GM10266 (cell line): ENCODE results near the gene HOXA5.

Source experiments
- DNase-seq: peaks from one replicate; pipeline ENCODE4 v3.0.0; 2012; ENCODE audit errors: extremely low spot score
- TF ChIP-seq, protein P1 (sequence below): IDR thresholded peaks from 2 replicates; pipeline ENCODE4 v1.5.1; 2012; ENCODE audit warnings: mild to moderate bottlenecking, low read depth; ENCODE audit not compliant: control insufficient read depth, insufficient read depth; ENCODE audit errors: missing control alignments

Gene HOXA5

DNA sequence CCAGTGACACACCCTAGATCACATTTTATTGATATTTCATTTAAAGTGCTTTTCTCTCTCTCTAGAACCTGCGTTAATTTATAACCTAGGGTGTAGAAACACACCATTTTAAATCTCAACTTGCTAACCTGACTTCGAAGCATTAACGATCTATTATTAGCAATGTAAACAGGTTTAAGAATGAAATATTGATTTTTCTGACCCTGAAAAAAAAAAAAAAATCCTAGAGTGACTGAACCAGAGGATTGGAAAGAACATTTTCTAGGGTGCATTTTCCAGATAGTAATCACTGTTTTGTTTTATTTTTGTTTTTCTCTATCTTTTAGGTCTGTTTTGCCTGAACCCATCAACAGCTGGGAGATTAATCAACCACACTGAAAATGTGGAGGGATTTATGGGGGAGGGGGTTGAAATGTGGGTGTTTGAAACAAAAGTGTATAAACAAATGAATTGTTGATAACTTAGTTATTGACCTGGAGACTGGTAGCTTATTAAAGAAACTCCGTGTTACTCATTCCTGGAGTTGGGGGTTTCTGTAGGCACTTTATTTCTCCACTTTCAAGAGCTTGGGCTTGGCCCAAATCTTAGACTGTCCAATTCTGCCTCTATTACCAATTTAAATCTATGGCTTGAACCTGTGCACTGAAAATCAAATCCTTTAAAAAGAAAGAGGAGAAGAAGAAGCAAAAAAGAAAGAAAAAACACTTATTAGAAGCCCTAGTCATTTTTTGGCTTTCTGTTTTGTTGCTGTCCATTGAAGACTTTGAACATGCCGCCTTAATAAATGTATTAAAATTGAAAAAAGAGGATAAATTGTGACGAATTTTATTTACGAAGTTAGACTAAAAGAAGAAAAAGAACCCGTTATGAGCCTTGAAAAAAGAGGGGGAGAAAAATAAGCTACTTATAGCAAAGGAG, 43.8 kb downstream of the HOXA5 start:
- TF ChIP-seq, protein P1, sequence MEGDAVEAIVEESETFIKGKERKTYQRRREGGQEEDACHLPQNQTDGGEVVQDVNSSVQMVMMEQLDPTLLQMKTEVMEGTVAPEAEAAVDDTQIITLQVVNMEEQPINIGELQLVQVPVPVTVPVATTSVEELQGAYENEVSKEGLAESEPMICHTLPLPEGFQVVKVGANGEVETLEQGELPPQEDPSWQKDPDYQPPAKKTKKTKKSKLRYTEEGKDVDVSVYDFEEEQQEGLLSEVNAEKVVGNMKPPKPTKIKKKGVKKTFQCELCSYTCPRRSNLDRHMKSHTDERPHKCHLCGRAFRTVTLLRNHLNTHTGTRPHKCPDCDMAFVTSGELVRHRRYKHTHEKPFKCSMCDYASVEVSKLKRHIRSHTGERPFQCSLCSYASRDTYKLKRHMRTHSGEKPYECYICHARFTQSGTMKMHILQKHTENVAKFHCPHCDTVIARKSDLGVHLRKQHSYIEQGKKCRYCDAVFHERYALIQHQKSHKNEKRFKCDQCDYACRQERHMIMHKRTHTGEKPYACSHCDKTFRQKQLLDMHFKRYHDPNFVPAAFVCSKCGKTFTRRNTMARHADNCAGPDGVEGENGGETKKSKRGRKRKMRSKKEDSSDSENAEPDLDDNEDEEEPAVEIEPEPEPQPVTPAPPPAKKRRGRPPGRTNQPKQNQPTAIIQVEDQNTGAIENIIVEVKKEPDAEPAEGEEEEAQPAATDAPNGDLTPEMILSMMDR = no peak
- no peak for DNase-seq

DNA sequence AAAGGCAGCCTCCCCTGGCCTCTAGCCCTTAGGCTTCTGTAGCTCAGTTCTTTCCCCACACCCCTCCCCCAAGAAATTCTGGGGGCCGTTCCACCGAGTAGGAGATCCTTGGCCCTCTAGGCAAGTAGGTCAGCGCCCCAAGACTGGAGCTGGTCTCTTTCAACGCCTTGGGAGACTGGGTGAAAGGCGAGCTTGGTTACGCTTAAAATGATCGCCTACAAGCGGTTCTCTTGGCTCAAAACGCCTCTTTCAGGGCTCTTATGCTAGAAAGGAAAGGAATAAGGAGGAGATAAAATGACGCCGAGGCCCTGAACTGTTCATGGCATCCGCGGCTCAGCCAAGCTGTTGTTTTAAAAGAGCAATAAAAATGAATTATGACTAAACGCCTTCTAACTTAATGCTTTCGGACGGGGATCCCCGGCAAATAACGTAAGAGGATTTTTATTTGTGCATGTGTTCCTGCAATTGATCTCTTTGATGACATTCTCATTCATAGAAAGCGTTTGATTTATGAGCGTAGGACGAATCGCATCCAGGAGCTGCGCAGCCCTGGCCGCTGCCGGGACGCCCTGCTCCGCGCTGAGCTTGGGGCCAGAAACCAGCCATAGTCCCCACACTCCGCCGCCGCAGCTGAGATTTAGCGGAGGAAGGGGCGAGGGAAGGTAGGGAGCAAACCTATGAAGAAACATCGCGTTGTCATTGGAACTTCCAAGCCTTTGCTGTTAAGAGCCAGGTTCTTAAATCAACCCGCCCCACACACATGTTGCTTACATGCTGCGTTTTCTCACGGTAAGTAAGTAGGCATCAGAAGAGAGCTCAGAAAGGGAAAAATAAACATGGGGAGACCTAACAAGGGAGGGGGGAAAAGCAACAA, 44.7 kb downstream of the HOXA5 start:
- DNase-seq = no peak
- TF ChIP-seq, protein P1 = no peak

DNA sequence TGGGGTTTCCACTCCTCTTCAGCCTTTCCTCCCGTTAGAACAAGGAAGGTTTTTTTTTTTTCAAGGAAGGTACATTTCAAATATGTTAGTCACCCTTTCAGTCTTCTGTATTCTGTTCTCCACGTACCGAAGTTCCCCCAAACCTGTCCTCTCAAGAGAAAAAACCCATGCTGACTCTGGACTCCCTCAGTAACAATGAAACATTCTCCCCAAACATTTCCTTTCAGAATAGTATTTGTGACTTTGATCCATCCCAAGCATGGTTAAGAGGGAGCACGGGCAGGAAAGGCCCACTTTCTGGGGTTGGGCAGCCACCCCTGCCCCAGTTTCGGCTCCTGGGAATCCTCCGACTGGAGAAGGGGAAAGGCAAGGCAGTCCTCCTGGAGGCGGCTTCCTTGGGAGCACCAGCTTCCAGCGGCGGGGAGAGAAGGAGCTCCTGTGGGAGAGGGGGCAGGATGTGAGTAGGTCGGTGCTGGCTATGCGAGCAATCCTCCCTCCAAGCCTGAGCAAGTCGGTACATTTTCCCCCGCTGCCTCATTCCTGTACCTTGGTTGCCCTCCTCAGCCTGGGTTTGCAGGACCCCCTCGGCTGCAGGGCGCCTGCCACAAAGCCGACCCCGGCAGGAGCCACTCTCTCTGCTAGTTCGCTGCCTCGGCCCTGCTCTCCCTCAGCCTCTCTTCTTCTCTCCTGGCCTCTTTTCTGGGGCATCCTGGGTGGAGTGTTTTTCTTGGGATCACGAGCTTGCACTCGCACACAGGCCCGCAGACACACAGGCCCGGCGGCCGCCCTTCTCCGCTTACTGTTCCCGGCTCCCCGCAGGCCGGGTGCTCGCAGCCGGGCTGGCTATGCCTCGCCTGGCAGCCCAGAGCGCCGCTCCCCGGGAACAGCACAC, 45.5 kb downstream of the HOXA5 start:
- no peak for DNase-seq
- TF ChIP-seq, protein P1 = no peak

DNA sequence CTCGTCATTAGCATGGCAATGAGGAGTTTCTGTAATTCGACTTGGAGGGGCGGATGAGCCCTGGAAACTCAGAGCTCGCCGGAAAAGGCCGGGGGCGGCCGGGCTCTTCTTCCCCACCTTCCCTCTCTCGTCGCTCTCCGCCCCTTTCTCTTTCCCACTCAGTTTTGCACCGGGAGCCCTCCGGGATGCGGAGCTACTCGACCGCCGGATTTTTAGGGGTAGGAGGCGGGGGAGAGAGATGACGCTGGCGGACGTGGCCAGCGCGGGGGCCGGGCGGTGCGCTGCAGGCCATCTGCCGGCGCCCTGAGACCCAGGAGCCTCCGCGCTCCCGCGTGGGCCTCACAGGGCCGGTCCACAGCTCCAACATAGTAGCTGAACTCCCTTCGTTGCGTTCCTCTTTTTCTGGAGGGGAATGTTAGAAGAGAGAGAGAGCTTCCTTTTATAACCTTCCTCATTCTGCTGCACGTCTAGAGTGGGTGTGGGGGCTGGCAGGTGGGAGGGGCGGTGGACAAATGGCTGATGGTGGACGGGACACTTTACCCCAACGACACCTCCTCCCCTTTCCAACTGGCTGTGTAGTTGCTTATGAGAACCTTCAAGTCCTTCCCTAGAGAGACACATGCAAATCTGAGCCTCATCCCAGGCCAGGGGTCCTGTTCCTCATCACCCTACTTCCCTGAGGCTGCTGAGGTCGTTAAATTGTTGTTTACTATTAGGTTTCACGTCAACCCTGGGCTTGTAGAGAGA, 46.5 kb downstream of the HOXA5 start:
- no peak for DNase-seq
- TF ChIP-seq, protein P1 = no peak

DNA sequence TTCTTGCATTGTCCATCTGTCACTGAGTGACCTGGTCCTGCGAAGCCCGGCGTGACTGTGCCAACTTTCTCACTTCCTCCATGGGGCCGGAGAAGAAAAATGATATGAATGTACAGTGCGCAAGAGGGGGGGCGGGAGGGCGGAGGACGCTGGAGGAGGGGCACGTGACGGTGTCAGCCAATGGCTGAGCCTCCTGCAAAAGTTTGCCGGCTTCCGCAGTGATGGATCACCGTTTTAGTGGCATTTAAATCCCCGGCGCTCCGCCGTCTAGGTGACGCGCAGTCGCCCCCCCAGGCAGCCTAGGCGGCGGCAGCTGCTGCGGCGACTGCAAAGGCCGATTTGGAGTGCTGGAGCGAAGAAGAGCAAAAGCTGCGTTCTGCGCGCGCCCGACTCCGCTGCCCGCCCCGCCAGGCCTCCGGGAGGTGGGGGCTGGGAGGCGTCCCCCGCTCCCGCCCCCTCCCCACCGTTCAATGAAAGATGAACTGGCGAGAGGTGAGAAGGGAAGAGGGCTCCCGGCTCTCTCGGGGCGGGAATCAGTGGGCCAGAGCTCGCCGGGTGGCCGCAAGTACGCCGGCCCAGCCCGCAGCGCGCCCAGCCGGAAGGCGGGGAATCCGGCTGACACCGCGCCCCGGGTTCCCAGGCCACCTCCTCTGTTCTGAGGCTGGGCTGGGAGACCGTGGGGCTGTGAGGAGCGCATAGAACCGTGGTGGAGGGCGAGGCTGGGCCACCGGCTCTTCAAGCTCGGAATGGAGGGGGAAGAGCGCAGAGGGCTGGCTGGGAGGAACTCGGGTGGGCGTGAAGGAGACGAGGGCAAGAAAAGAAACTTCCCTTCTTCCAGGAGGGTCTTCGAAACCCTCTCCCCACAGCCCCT, 47.3 kb downstream of the HOXA5 start, which contains the start of gene HOXA1:
Gene HOXA1 (minus strand): TSS at position 104 of the 871 bp plus-strand sequence. CDS start 88 bp downstream, at position 16.
- TF ChIP-seq, protein P1 = no peak
- peak; percentile 97 for DNase-seq
